PC-3 (cell line): ENCODE data around the gene C5AR2. TPM values are rescaled to one million over a fixed set of nuclear protein-coding genes. Genes with fewer than 3 reads are reported as not detected.

Experiments used
- ATAC-seq: fragments of 200-7000 bp; cut with Tn5 transposase; 2 replicates; pipeline ENCODE4 v1.9.1; 2020; ENCODE audit warnings: mild to moderate bottlenecking, moderate library complexity
- BruUV-seq: library from RNA; stranded (reverse); fragments of 400-500 nt; replicated peaks from 2 replicates; lab custom pipeline; 2021; lab: Mats Ljungman, UMichigan
- CTCF ChIA-PET: fragments of 300-600 bp; sonication (Branson Sonifier 250); formaldehyde crosslinking; loops from one replicate; lab custom pipeline; 2022; ENCODE audit warnings: antibody characterized with exemption; lab: Charles Lee
- POLR2A ChIA-PET: fragments of 300-600 bp; sonication (Branson Sonifier 250); formaldehyde crosslinking; loops from one replicate; lab custom pipeline; 2022; ENCODE audit warnings: antibody characterized with exemption; ENCODE audit not compliant: unreplicated experiment; lab: Charles Lee
- DNase-seq: peaks from one replicate; pipeline ENCODE4 v3.0.0-alpha.2; 2015
- H2AFZ ChIP-seq: fragments of 300-600 bp; sonication (generic); 2 replicates; pipeline ENCODE4 v1.6.0; 2016; ENCODE audit warnings: antibody characterized with exemption, low read length
- H3F3A ChIP-seq: fragments of 300-600 bp; sonication (generic); one replicate; pipeline ENCODE4 v1.6.0; 2017; ENCODE audit warnings: antibody characterized with exemption, low read length, control low read depth, mild to moderate bottlenecking; ENCODE audit not compliant: unreplicated experiment
- H3K27ac ChIP-seq: fragments of 300-600 bp; sonication (generic); 2 replicates; pipeline ENCODE4 v1.5.1; 2016; ENCODE audit warnings: mild to moderate bottlenecking, low read length
- H3K27me3 ChIP-seq: fragments of 300-600 bp; sonication (generic); 2 replicates; pipeline ENCODE4 v1.6.1; 2016; ENCODE audit warnings: low read length, mixed read lengths
- H3K36me3 ChIP-seq: fragments of 300-600 bp; sonication (generic); 2 replicates; pipeline ENCODE4 v1.6.1; 2016; ENCODE audit warnings: low read depth, mixed run types, low read length, mixed read lengths
- H3K4me1 ChIP-seq: fragments of 300-600 bp; sonication (generic); 2 replicates; pipeline ENCODE4 v1.5.1; 2016; ENCODE audit warnings: low read length; ENCODE audit not compliant: insufficient read depth
- H3K4me2 ChIP-seq: fragments of 300-600 bp; sonication (generic); 2 replicates; pipeline ENCODE4 v1.6.0; 2016; ENCODE audit warnings: low read length
- H3K4me3 ChIP-seq: fragments of 300-600 bp; sonication (generic); 2 replicates; pipeline ENCODE4 v1.5.1; 2016; ENCODE audit warnings: mild to moderate bottlenecking, low read length, mixed read lengths
- H3K79me2 ChIP-seq: fragments of 300-600 bp; sonication (generic); 2 replicates; pipeline ENCODE4 v1.6.1; 2017; ENCODE audit warnings: low read length, mixed read lengths
- H3K9ac ChIP-seq: fragments of 300-600 bp; sonication (generic); 2 replicates; pipeline ENCODE4 v1.6.0; 2016; ENCODE audit warnings: mild to moderate bottlenecking, low read length
- H3K9me2 ChIP-seq: fragments of 300-600 bp; sonication (generic); replicated peaks from 2 replicates; pipeline ENCODE4 v1.6.1; 2016; ENCODE audit warnings: mixed run types, low read length, mixed read lengths
- H3K9me3 ChIP-seq: fragments of 300-600 bp; sonication (generic); 2 replicates; pipeline ENCODE4 v1.6.1; 2016; ENCODE audit warnings: low read length, mixed read lengths
- H4K20me1 ChIP-seq: fragments of 300-600 bp; sonication (generic); 2 replicates; pipeline ENCODE4 v1.6.1; 2016; ENCODE audit warnings: low read length, mixed read lengths
- CTCF ChIP-seq: fragments of 300-600 bp; sonication (generic); conservative IDR thresholded peaks from 2 replicates; pipeline ENCODE4 v1.5.1; 2017; ENCODE audit warnings: antibody characterized with exemption, low read depth, mild to moderate bottlenecking, low read length
- EZH2 ChIP-seq: fragments of 300-600 bp; sonication (generic); IDR thresholded peaks from one replicate; pipeline ENCODE4 v1.6.1; 2017; ENCODE audit warnings: antibody characterized with exemption, mild to moderate bottlenecking, low read length; ENCODE audit not compliant: unreplicated experiment
- EZH2phosphoT487 ChIP-seq: fragments of 300-600 bp; sonication (generic); IDR thresholded peaks from 2 replicates; pipeline ENCODE4 v1.6.1; 2018; ENCODE audit warnings: mild to moderate bottlenecking, antibody characterized with exemption, low read length, borderline replicate concordance
- intact Hi-C: fragments of 100-400 bp; cut with micrococcal nuclease; formaldehyde crosslinking; loops from 2 replicates; pipeline ENCODE4 v1.9.0; 2023
- total RNA-seq: library from RNA; depleted of rRNA; stranded (reverse); fragments of >200 nt; gene quantifications from 2 replicates; pipeline ENCODE4 v1.2.3, GENCODE V29; 2014

C5AR2 gene
- total RNA-seq, 1 experiment from 2014 or later = not detected

DNA sequence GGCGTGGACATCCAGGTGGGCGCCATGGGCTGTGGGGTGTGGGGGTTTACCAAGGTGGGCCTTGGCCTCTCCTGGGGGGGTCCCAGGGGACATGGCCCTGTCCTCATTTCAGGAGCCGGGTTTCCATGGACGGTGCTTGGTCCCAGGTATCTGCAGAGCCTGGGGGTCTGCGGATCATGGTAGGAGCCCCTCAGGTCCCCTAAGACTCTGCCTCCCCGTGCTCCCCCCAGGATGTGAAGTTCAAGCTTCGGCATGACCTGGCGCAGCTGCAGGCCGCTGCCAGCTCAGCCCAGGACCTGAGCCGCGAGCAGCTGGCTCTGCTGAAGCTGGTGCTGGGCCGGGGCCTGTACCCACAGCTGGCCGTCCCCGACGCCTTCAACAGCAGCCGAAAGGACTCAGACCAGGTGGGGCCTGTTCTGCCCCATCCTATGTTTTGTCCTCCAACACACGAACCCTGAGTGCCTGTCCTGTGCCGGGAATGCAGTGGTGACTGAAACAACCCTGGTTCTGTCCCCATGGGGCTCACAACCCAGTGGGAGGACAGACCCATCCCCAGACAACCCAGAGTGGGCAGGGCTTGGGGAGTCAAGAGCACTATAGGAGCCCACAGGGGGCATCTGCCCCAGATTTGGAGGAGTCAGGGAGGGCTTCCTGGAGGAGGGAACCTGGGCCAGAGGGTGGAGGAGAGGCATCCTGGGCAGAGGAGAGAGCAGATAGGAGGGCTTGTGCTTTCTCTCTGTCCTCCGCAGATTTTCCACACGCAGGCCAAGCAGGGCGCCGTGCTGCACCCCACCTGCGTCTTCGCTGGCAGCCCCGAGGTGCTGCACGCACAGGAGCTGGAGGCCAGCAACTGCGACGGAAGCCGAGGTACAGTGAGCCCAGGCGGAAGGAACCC, 44.0 kb downstream of the C5AR2 start:
- H3F3A ChIP-seq = no peaks in the 10 kb centered on the region
- DNase-seq = no peak
- no peaks in the 10 kb centered on the region for H3K9me2 ChIP-seq
- ATAC-seq = no peak
- no peak overlapping the region for H3K4me2 ChIP-seq
- H3K27ac ChIP-seq = no peak overlapping the region
- H2AFZ ChIP-seq = no peak overlapping the region
- intact Hi-C loops = no loop called here
- no peaks in the 10 kb centered on the region for H3K9me3 ChIP-seq
- no peaks in the 10 kb centered on the region for H3K79me2 ChIP-seq
- ChIA-PET POLR2A (no interaction called here), CTCF (no interaction called here)
- no peak overlapping the region for H3K9ac ChIP-seq
- H3K4me1 ChIP-seq = no peaks in the 10 kb centered on the region
- no peaks in the 10 kb centered on the region for H3K27me3 ChIP-seq
- peaks cover 4% of the 10 kb centered on the region; the same call in 1 of the 2 replicates for H3K36me3 ChIP-seq
- H3K4me3 ChIP-seq = no peak overlapping the region
- H4K20me1 ChIP-seq = no peaks in the 10 kb centered on the region
- no TSS peak for BruUV-seq
- TF ChIP-seq EZH2phosphoT487 = no peak
- TF ChIP-seq EZH2 = no peak

DNA sequence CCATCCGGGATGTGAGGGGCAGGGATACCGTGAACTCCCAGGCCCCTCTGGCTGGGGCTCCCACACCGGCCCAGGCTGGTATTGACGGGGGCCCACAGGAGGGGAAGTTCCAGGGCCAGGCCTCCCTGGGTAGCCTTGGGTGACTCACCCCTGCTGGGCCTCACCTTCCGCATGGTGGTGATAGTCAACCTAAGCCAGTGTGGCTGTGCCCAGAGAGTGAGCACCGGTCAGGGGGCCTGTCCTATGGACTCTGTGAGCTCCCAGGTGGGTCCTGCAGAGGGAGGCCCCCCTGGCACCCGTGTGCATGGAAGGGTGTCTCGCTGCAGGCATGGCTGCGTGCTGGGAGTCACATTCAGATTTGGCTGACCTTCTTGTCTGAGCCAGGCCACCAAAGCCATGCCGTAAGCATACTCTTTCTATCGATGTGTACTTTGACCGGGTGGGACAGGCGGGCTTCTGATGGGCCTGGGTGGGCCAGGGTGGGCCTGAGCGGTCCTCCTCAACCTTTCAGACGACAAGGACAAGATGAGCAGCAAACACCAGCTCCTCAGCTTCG, 44.7 kb downstream of the C5AR2 start:
- no peak for TF ChIP-seq CTCF
- TF ChIP-seq EZH2phosphoT487 = no peak
- no peak for TF ChIP-seq EZH2
- Histone ChIP-seq H3K9me3 (no peaks in the 10 kb centered on the region), H4K20me1 (no peaks in the 10 kb centered on the region), H3F3A (no peaks in the 10 kb centered on the region), H3K9ac (no peak overlapping the region), H3K27ac (no peak overlapping the region), H3K27me3 (no peaks in the 10 kb centered on the region), H3K9me2 (no peaks in the 10 kb centered on the region), H3K79me2 (no peaks in the 10 kb centered on the region), H3K4me1 (no peaks in the 10 kb centered on the region), H3K4me3 (no peak overlapping the region), H3K36me3 (peaks cover 4% of the 10 kb centered on the region; the same call in 1 of the 2 replicates), H2AFZ (no peak overlapping the region), H3K4me2 (no peak overlapping the region)
- ATAC-seq (no peak), DNase-seq (no peak)
- intact Hi-C loops = no loop called here
- CTCF ChIA-PET = no interaction called here
- no TSS peak for BruUV-seq
- POLR2A ChIA-PET = no interaction called here

DNA sequence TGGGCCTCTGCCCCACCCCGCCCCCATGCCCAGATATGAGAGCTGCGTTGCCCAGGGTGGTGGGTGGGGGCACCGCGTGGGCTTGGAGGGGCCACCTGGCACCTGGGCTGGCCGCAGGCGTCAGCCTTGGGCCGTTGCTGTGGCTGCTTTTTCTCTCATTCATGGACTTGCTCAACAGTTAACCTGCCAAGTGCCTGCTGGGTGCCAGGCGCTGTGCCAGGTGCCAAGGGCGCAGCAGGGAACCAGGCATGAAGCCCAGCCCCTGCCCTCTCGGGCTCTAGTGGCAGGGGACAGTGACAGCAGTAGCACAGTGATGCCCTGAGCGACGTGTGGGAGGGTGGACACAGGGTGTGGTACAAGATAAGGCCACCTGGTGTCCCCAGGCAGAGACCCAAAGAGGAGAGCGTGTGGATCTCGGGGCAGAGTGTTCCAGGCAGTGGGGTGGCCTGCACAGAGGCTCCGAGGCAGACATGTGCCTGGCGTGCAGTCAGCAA, 45.3 kb downstream of the C5AR2 start:
- intact Hi-C loops = no loop called here
- Histone ChIP-seq H3K79me2 (no peaks in the 10 kb centered on the region), H3K36me3 (peaks cover 4% of the 10 kb centered on the region; the same call in 1 of the 2 replicates), H3K4me2 (no peak overlapping the region), H4K20me1 (no peaks in the 10 kb centered on the region), H3K27me3 (no peaks in the 10 kb centered on the region), H3K9me2 (no peaks in the 10 kb centered on the region), H3K9me3 (no peaks in the 10 kb centered on the region), H3K9ac (no peak overlapping the region), H3K4me1 (no peaks in the 10 kb centered on the region), H3K27ac (no peak overlapping the region), H2AFZ (no peak overlapping the region), H3K4me3 (no peak overlapping the region), H3F3A (no peaks in the 10 kb centered on the region)
- DNase-seq = no peak
- ChIA-PET POLR2A (no interaction called here), CTCF (no interaction called here)
- BruUV-seq = no TSS peak
- TF ChIP-seq CTCF (no peak), EZH2phosphoT487 (no peak), EZH2 (no peak)
- no peak for ATAC-seq
